NCI-H2029 treated with DMSO at 0.1 percent for 48 hours (cell line): ENCODE results near the gene RHOA.

ENCODE experiments used
- DNase-seq: peaks from one replicate; lab custom pipeline; 2025; lab: John Stamatoyannopoulos, UW

Gene RHOA

GRCh38 chr3:49316696-49317457 is 94.9 kb downstream of the RHOA start:
- DNase-seq = no peak

GRCh38 chr3:49313896-49314688 is 97.7 kb downstream of the RHOA start:
- DNase-seq = no peak

GRCh38 chr3:49311283-49311682 is 100.5 kb downstream of the RHOA start:
- DNase-seq = no peak

GRCh38 chr3:49310677-49311076 is 101.1 kb downstream of the RHOA start:
- no peak for DNase-seq
